ENCODE measurements around the gene ZFPL1. TPM values are rescaled to one million over a fixed set of nuclear protein-coding genes. Genes with fewer than 3 reads are reported as not detected.
A peak's percentile ranks its signal among the peaks of the same experiment; 100 is the strongest.

Gene ZFPL1
- total and polyA plus RNA-seq, 10 of the 15 experiments (the other 5 are each of a cell fraction or from before 2014, with no cell fraction given), result 2.2 to 37.8 (median 27.0) TPM

DNA sequence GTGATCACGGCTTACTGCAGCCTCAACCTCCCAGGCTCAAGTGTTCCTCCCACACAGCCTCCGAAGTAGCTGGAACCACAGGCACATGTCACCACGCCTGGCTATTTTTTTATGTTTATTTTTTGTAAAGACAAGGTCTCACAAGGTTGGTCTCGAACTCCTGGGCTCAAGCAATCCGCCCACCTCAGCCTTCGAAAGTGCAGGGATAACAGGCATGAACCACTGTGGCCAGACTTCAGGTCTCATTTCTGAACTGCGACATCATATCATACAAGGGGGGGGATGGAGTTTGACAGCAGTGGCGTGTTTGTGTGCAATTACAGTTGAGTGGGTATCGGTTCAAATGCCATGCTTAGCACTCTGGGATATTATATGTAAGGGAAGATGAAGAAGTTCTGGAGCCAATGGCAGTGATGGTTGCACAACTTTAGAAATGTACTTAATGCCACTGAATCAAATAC, 32.6 kb upstream of the ZFPL1 start (continued):
- TF ChIP-seq ETV6 (conservative IDR thresholded peaks at IDR 0.05 in 1 of 2, IDR thresholded peaks at IDR 0.05 in 1 of 2; ENCODE audit: borderline replicate concordance in 1 of 2, low read depth in 1 of 2) (0 out of 4 replicates have a peak, but pooled peaks of 1 of the 2 experiments have one; percentile 35), CREB1 (IDR thresholded peaks at IDR 0.05; ENCODE audit: low read depth) (0 out of 2 replicates have a peak, but pooled peaks have one; percentile 46), CREM (IDR thresholded peaks at IDR 0.05; ENCODE audit: low read depth) (peak; percentile 68; the same call in 1 of the 2 replicates), SMAD1 (IDR thresholded peaks at IDR 0.05; ENCODE audit: low read depth, partially characterized antibody) (no peak), ZNF384 (IDR thresholded peaks at IDR 0.05; ENCODE audit: borderline replicate concordance, low read depth, low read length) (no peak), CHD4 (IDR thresholded peaks at IDR 0.05) (no peak), EED (IDR thresholded peaks at IDR 0.05; ENCODE audit: low read depth) (peak; percentile 85), BHLHE40 (IDR thresholded peaks at IDR 0.05; ENCODE audit: borderline replicate concordance in 1 of 2, low read depth in 2 of 2, low read length in 1 of 2) (peak in 1 of 2 experiments; percentile 20; a peak in 1 of 4 replicates), STAT1 (conservative IDR thresholded peaks at IDR 0.05) (no peak), CHD2 (IDR thresholded peaks at IDR 0.05; ENCODE audit: borderline replicate concordance, low read depth, low read length) (no peak), MTA3 (IDR thresholded peaks at IDR 0.05; ENCODE audit: borderline replicate concordance, low read length) (0 out of 2 replicates have a peak, but pooled peaks have one; percentile 73)
- TF ChIP-seq, protein P1, sequence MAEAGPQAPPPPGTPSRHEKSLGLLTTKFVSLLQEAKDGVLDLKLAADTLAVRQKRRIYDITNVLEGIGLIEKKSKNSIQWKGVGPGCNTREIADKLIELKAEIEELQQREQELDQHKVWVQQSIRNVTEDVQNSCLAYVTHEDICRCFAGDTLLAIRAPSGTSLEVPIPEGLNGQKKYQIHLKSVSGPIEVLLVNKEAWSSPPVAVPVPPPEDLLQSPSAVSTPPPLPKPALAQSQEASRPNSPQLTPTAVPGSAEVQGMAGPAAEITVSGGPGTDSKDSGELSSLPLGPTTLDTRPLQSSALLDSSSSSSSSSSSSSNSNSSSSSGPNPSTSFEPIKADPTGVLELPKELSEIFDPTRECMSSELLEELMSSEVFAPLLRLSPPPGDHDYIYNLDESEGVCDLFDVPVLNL (IDR thresholded peaks at IDR 0.05; ENCODE audit: low read depth, low read length), result no peak
- TF ChIP-seq, protein P2, sequence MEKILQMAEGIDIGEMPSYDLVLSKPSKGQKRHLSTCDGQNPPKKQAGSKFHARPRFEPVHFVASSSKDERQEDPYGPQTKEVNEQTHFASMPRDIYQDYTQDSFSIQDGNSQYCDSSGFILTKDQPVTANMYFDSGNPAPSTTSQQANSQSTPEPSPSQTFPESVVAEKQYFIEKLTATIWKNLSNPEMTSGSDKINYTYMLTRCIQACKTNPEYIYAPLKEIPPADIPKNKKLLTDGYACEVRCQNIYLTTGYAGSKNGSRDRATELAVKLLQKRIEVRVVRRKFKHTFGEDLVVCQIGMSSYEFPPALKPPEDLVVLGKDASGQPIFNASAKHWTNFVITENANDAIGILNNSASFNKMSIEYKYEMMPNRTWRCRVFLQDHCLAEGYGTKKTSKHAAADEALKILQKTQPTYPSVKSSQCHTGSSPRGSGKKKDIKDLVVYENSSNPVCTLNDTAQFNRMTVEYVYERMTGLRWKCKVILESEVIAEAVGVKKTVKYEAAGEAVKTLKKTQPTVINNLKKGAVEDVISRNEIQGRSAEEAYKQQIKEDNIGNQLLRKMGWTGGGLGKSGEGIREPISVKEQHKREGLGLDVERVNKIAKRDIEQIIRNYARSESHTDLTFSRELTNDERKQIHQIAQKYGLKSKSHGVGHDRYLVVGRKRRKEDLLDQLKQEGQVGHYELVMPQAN (conservative IDR thresholded peaks at IDR 0.05), result 0 out of 2 replicates have a peak, but pooled peaks have one; percentile 35

Data from GM12878 (cell line).